Kidney epithelial cell (primary cell): Measurements from ENCODE around the gene IRAK2. TPM values are rescaled to one million over a fixed set of nuclear protein-coding genes. Genes with fewer than 3 reads are reported as not detected.
A peak's percentile ranks its signal among the peaks of the same experiment; 100 is the strongest.

Experiments
- DNase-seq: peaks from one replicate; pipeline ENCODE4 v3.0.0-alpha.2; 2010; ENCODE audit warnings: low read depth
- H3K27me3 ChIP-seq: 2 replicates; pipeline ENCODE4 v1.6.0; 2011; ENCODE audit warnings: low read length; ENCODE audit not compliant: control insufficient read depth, insufficient read depth
- H3K36me3 ChIP-seq: 2 replicates; pipeline ENCODE4 v1.5.1; 2011; ENCODE audit warnings: low read length; ENCODE audit not compliant: control insufficient read depth, insufficient read depth
- H3K4me3 ChIP-seq: 2 replicates; pipeline ENCODE4 v1.5.1; 2011; ENCODE audit warnings: low read depth, mild to moderate bottlenecking, control low read depth, low read length
- CTCF ChIP-seq: IDR thresholded peaks from 2 replicates; pipeline ENCODE4 v1.5.1; 2011; ENCODE audit warnings: mild to moderate bottlenecking, moderate library complexity, low read length, control low read depth, inconsistent platforms; ENCODE audit not compliant: insufficient read depth, poor library complexity, severe bottlenecking
- total RNA-seq: library from RNA; depleted of rRNA; stranded (reverse); fragments of >200 nt; gene quantifications from 2 replicates; pipeline ENCODE4 v1.2.3, GENCODE V29; 2015

Gene IRAK2
- total RNA-seq, 1 donor from 2014 or later, result 65.5 TPM

- no peak for TF ChIP-seq CTCF
- no peak for DNase-seq
- no peaks in the 10 kb centered on the region for H3K27me3 ChIP-seq
- no peak overlapping the region for H3K4me3 ChIP-seq
- peaks cover 1% of the 10 kb centered on the region for H3K36me3 ChIP-seq
Measured at GRCh38 chr3:10219737-10220136, 55.0 kb downstream of the IRAK2 start.

GRCh38 chr3:10223676-10224639, 59.2 kb downstream of the IRAK2 start:
- Histone ChIP-seq H3K27me3 (no peaks in the 10 kb centered on the region), H3K36me3 (peaks cover 1% of the 10 kb centered on the region), H3K4me3 (no peak overlapping the region)
- no peak for DNase-seq
- no peak for TF ChIP-seq CTCF

- no peak overlapping the region for H3K4me3 ChIP-seq
- DNase-seq, result no peak
- no peaks in the 10 kb centered on the region for H3K27me3 ChIP-seq
- TF ChIP-seq CTCF, result peak; percentile 81
- peaks cover 1% of the 10 kb centered on the region for H3K36me3 ChIP-seq
Measured at GRCh38 chr3:10224794-10225665, 60.3 kb downstream of the IRAK2 start.

GRCh38 chr3:10226293-10226692, 61.6 kb downstream of the IRAK2 start:
- no peak overlapping the region for H3K4me3 ChIP-seq
- TF ChIP-seq CTCF, result no peak
- peaks cover 1% of the 10 kb centered on the region for H3K36me3 ChIP-seq
- H3K27me3 ChIP-seq, result no peaks in the 10 kb centered on the region
- no peak for DNase-seq

GRCh38 chr3:10228248-10228950, 63.7 kb downstream of the IRAK2 start:
- TF ChIP-seq CTCF, result no peak
- Histone ChIP-seq H3K4me3 (no peak overlapping the region), H3K36me3 (peaks cover 1% of the 10 kb centered on the region), H3K27me3 (no peaks in the 10 kb centered on the region)
- no peak for DNase-seq
